ENCODE data around the gene BCKDHB.
"Not testable (repeated sequence)": the region's sequence is repeated elsewhere in the genome, so short reads cannot be mapped to it uniquely, and the experiment has no call there.

BCKDHB gene

DNA sequence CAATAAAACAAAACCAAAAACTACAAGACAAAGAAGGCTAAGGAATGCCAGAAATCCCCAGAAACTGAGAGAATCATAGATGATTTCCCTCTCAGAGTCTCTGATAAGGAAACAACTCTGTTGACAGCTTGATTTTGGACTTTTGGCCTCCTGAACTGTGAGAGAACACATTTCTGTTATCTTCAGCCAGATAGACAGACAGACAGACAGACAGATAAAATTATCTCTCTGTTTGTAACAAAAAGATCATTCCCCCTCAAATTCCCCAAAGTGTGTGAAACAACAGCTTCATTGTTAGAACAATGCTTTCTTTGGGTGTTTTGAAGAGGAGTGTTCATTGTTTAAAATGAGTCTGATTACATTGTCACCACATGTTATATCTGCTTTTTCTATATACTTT is 148.2 kb downstream of the BCKDHB start:
- in situ Hi-C loops (cut with HindIII; ENCODE audit: low sequenced_read_pairs): no loop called here

DNA sequence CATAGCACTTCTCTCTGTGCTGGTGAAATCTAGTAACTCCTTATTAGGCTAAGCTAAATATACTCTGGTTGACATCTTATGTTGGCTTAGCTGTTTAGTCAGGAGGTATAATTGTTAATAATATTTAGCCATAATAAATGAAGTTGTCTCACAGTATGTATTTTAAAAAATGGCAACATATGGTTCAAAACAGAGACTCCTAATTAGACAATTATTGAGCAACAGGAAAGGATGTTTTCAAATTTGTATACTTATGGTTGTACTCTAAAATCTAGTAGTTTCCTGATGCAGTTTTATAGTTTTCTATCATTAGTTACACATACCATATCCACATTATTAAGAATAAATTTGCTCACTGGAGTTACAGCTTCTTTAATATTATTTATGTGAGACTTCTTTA is 150.2 kb downstream of the BCKDHB start:
- in situ Hi-C loops (cut with HindIII; ENCODE audit: low sequenced_read_pairs): no loop called here

DNA sequence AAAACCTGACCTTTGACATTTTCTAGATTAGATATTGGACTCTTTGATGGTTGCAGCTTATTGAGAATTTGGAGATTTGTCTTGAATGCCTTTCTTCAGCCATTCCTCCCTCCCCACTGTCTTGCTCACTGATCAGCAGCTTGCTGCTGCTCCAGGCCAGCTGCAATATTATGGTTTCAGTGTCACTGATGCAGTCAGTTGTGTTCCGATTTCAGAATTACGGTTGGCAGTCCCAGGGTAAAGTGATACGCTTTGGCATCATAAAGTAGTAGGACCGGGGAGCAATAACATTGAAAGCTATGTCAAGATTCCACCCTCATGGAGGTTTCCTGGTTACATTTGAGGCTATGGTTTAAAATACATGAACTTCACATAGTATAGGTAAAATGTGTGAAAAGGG is 152.6 kb downstream of the BCKDHB start:
- in situ Hi-C loops (cut with HindIII; ENCODE audit: low sequenced_read_pairs): no loop called here

DNA sequence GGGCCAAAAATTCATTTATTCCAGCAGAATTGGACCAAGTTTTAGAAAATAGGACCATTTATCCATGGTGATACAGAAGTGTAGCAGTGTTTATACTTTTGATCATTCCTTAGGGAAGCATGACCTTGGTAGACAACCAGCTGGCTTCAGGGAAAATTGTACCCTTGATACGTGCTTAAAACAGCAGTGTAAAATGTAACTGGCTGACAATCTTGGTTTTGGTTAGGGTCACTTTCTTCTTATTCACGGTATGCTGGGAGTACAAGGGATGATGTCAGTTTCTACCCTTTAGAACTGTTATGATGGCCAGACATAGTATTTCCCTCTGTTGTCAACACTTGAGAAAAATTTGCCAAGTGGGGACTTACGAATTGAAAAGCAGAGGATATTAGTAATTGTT is 157.1 kb downstream of the BCKDHB start:
- in situ Hi-C loops (cut with HindIII; ENCODE audit: low sequenced_read_pairs): no loop called here

DNA sequence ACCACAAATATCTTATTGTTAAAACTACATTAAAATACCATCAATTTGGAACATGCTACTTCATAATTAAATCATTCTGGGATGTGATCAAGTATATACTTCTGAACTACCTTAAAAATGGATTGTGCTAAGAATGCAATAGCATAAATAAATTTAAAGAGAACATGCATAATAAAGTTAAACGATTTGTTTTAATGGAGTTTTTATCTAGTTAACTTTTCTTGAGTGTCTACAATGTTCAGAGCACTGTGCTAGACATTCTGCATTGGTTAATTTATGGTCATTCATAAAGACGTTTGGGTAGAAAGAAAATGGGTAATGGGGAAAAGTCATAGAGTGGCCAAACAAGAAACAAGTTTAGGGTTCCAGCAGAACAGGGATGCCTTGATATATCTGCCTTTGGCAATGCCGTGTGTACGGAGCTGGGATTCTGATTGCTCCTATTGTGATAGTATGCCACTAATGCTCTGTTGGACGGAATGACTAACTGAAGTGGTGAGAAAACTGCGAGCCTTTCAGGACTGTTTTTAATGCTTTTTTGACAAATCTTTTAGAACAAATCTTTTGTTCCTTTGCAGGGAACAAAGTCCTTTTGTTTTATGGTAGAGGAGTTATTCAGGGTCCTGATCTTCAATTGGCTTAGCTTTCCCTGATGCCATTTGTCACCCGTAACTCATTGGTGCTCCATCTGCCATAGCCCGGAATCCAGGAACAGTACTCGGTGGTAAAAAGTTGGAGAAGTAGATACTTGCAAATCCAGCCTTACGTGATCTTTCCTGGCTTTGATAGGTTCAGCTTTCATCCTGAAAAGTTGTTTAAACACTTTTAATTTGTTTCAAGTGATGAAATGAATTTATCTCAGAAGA is 162.6 kb downstream of the BCKDHB start:
- in situ Hi-C loops (cut with HindIII; ENCODE audit: low sequenced_read_pairs): no loop called here

DNA sequence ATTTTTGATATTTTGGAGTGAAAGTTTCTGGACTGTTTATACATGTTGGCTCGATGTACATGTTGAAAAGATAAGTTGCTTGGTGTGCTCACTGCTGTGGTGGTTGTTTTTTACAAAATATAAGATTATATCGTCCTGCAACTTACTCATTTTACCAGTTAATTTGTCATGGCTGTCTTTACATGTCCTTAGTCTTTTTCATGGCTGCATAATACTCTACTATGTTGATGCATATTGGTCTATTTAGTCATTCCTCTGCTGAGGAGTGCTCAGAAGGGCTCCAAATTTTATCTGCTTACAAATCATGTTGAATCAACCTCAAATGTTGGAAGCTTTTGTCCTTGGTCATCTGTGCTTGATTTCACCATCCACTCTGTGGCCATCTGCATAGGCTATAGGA is 164.6 kb downstream of the BCKDHB start:
- in situ Hi-C loops (cut with HindIII; ENCODE audit: low sequenced_read_pairs): no loop called here

DNA sequence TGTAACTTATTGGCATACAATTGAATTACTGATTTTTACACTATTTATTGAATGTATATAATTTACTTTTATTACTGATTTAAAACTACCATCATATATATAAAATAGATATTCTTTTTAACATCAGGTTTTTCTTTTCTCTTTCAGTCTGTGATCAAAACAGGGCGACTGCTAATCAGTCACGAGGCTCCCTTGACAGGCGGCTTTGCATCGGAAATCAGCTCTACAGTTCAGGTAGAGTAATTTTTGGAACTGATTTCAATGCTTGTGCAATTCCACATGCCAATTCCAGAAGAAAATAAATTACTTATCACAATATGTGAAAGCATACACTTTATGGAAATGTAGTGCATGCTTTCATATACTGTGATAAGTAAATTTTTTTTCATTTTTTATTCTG is 166.5 kb downstream of the BCKDHB start:
- in situ Hi-C loops (cut with HindIII; ENCODE audit: low sequenced_read_pairs): no loop called here

DNA sequence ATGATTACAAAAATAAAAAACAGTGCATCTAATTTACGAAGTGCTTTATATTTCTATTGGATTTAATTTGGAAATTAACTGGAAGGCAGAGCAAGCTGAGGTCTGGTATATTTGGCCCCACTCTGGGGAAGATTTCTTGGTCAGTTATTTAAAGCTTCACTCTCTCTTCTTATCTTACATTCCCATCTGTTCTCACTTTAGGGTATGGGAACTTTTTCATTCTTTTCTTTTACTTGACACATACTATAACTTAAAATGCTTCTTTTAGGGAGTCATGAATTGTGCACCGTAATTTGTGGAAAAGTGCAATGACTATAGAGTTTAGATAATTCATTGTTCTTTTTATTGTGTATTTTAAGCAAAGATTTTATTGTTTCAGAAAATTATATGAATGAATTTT is 170.4 kb downstream of the BCKDHB start:
- in situ Hi-C loops (cut with HindIII; ENCODE audit: low sequenced_read_pairs): no loop called here

DNA sequence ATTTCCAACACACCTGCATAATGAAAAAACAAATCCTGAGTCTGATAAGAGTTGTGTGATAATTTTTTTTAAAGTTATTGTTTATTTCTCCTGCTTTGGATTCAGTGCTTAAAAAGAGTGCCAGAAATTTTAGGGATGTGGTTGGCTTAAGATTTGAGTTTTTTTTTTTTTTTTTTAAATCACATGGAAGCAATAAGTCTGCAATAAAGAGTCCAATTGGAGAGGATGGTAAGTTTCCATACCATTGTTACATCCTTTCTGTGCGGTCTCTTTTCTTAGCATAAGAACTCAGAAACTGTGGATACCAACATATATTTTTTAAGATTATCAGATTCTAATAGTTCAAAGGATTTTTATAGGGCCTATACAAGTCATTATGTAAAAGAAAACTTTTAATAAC is 171.0 kb downstream of the BCKDHB start:
- in situ Hi-C loops (cut with HindIII; ENCODE audit: low sequenced_read_pairs): no loop called here

DNA sequence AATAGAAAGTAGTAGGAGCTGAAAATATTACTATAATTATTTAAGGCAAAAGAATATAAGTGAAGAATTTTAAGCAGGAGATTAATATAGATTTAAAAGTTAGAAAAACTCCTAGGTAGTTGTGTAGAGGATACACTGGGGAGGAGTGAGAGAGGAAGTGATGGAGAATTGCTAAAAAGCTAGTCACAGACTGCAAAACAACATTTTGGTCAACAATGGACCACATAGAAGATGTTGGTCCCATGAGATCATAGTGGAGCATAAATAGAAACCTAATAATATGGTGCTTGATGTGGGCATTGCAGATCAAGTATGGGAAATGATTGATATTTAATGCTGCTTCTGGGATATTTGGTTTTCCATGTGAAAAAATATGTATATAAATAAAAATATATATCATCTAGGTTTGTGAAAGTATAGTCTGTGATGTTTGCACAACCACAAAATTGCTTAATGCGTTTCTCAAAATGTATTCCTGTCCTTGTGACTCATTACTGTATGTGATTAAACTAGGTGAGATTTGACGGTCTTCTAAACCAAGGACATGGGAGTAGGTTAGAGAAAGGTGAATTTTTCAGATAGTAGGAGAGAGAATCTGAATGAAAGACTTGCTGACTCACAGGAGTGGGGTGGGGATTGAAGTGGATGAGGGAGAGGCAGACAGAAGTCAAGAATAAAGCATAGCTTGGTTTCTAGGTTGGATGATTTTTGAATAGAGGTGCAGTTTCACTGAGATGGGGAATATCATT is 174.0 kb downstream of the BCKDHB start:
- in situ Hi-C loops (cut with HindIII; ENCODE audit: low sequenced_read_pairs): no loop called here

DNA sequence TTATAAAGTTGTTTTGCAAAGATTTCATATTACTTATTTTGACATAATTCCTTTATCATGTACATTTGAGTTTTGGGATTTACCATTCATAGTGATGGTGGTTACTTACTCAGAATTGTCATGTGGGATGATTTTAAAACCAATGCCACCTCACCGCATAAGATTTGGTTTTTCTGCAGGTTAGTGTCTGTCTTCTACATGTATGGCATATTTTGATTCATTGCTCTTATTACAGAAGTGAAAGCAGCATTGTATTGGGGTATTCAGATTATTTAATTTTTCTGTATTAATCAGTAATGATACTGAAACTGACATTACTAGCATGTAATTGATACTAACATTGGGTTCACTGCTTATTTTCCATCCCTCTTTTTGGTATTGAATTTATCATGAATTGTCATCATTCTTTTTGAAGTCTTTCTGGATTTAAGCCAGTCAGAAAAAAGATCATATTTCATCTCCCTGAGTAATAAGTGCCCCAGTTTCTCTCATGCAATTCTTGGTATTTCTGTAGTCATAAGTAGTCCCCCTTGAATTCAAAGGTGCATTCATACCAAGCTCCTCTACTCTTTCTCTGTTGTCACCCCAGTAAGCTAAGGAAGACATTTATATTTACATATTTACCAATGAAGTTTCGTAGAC is 176.6 kb downstream of the BCKDHB start:
- in situ Hi-C loops (cut with HindIII; ENCODE audit: low sequenced_read_pairs): no loop called here

DNA sequence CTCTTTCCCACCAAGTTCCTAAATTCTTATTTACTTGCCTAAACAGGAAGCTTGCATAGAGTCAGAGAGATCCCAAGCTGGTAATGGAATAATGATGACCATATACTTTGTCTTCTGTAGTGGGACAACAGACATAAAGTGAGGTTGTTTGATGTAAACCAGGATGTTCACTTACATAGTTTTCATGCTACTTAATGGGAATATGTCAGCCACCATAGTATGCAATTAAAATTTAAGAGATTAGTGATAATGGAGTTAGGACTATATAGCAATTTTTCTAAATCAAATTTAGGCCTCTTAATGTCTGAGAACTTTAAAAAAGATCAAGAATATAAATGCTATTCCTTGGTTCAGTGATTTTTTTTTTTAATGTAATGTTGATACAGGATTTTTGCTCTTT is 180.6 kb downstream of the BCKDHB start:
- in situ Hi-C loops (cut with HindIII; ENCODE audit: low sequenced_read_pairs): no loop called here

DNA sequence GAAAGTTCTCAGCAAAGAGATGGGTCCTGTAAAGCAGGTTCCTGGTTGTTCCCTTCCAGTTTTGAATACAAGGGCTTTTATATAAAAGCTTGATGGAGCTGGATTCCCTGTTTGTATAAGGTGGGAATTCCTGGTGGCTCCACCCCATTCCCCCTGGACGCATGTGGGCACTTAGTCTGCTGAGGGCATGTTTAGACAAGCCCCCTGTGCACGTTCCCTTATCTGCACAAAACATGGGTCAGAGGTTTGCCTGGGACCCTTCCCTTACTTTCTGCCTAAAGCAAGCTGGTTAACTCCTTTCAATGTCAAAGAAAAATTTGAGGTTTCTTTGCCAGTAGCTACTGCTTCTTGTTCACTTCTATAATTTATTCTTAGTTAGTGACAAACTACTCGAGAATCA is 181.1 kb downstream of the BCKDHB start:
- in situ Hi-C loops (cut with HindIII; ENCODE audit: low sequenced_read_pairs): no loop called here

DNA sequence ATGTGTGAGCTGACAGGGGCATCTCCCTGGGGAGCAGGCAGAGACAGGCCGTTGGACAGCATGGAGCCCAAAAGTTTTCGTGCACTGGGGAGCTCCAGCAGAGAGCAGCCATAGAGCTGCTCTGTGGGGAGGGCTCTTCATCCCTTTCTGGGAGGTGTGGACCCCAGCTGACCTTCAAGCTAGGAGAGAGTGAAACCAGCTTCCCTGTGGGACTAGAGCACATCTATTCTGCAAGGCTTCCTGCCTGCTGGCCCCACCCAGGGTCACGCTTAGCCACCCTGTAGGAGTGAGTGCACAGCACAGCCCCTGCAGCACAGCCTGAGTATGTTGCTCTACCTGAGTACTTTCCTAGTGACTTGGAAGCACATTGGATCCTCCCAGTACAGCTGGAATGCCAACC is 183.3 kb downstream of the BCKDHB start:
- in situ Hi-C loops (cut with HindIII; ENCODE audit: low sequenced_read_pairs): no loop called here

DNA sequence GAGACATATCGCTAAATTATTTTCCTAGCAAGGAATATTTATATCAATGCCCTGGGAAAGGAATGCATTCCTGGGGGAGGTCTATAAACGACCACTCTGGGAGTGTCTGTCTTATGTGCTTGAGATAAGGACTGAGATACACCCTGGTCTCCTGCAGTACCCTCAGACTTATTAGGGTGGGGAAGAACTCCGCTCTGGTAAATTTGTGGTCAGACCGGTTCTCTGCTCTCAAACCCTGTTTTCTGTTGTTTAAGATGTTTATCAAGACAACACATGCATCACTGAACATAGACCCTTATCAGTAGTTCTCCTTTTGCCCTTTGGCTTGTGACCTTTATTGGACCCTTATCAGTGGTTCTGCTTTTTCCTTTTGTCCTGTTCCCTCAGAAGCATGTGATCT is 188.1 kb downstream of the BCKDHB start:
- in situ Hi-C loops (cut with HindIII; ENCODE audit: low sequenced_read_pairs): not testable (repeated sequence)

DNA sequence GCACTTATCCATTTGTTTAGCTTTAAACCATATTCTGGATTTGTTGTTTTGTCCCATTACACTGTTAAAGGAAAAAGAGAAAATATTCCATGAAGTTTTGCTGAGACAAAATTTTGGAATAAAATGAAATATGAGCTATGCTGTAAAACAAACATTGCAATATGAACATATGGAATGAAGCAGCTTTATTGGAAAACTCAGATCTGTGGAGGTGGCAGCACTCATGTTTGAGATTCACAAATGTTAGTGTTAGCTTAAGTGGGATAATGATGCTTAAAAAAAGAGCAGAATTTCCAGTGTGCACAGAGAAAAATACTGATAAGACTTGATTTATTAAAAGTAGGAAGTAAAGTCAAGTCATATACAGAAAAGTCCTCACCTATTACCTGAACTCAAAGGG is 196.2 kb downstream of the BCKDHB start:
- in situ Hi-C loops (cut with HindIII; ENCODE audit: low sequenced_read_pairs): no loop called here

DNA sequence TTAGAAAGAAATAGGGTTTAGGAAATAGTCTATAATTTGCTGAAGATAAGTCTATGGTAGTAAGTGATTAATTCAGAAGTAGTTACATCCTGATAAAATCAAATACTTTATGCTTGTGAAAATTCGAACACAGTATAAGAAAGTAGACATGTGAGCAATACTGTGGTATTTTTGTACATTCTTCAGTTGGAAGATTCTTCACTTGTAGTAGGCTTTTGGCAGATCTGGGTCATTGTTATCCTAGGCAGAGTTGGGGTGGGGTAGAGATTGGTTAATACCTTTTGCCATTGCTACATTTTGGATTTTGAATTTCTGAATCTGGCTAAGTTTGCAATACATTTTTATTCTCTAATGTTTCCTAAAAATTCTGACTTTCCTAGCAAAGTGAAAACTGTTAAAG is 197.5 kb downstream of the BCKDHB start:
- in situ Hi-C loops (cut with HindIII; ENCODE audit: low sequenced_read_pairs): no loop called here

DNA sequence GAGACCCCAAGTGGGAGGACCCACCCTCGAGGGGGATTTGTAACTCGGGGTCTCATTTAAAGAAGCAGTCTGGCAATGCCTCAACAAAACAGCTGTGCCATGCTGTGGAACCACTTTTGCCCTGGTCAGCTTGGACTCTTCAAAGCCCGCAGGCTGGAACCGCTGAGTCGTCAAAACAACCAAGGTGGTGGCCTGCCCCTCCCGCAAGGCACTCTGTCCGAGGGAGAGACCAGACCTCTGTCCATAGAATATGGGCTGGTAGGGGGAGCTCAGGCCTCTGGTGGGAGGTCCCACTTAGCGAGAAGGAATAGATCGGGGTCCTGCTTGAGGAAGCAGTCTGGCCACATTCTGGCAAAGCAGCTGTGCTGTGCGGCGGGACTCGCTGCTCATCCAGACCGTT is 208.1 kb downstream of the BCKDHB start:
- in situ Hi-C loops (cut with HindIII; ENCODE audit: low sequenced_read_pairs): no loop called here

DNA sequence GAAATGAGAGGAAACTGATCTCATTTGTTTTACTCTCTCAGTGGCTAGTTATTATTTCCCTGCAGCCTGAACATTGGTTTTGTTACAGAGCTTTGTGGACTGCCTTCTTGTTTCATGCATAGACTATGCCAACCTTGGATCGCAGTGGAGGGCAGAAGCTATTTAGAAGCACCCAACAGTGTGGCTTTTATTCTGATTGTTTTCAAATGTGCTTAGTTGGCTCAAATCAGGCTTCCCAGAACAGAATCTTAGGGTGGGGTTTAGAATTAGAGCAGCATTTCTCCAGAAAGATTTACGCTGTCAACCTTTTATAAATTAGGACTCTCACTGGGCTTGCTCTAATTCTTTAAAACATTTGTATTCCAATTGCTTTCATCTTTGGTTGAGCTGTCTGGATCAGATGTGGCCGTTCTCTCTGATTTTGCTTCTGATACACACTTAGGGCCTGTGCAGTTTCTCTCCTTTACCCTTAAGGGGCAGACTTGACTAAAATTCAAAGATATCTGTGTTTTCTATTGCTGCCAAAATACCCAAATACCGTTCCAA is 210.3 kb downstream of the BCKDHB start:
- in situ Hi-C loops (cut with HindIII; ENCODE audit: low sequenced_read_pairs): no loop called here

DNA sequence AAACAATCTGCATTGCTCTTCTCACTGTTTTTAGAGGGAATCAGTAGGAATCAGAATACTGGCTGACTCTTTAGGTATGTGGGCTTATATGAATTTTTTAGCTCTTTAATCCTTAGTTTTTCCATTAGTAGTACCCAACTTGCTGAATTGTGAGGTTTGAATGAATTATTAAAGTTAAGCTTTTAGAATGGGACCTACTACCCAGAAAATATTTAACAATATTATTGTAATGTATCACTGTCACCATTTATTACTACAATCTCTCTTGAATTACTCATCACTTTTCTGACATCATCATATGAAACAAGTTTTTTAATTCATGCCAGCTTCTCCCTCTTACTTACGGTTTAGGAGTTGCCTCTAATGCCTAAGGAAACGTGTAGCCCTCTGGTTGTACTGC is 212.7 kb downstream of the BCKDHB start:
- in situ Hi-C loops (cut with HindIII; ENCODE audit: low sequenced_read_pairs): no loop called here

DNA sequence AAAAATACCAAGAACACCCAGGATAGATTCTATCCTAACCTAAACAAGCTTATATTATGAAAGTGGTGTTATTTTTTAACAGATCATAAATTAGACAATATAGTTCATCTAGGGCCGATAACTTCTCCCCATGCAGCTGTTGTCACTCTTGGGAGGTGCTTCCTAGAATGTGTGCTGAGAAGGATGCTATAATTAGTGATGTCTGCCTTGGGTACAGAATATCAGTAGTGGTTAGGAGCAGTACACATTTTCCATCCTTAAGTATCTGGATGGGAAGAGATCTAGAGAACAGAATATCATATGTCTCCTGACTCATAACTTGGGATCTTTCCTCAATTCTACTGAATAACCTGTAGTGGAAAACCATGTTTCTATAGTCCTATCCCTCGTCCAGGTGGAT is 214.5 kb downstream of the BCKDHB start:
- in situ Hi-C loops (cut with HindIII; ENCODE audit: low sequenced_read_pairs): no loop called here

DNA sequence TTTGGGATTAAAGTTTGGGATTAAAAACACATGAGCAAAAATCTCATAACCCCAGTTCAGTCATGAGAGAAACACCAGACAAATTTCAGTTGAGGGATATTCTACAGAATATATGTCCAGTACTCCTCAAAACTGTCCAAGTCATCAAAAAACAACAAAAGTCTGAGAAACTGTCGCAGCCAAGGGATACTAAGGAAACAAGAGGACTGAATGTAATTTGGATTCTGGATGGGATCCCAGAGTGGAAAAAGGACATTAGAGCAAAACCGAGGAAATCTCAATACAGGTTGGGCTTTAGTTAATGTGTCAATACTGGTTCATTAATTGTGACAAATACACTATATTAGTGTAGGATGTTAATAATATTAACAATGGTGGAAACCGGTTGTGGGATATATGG is 219.3 kb downstream of the BCKDHB start:
- in situ Hi-C loops (cut with HindIII; ENCODE audit: low sequenced_read_pairs): no loop called here

All from DLD1 (cell line).